BLaER1 (cell line): ENCODE results near the gene GDF15.
A peak's percentile ranks its signal among the peaks of the same experiment; 100 is the strongest.
"Not testable (repeated sequence)": the region's sequence is repeated elsewhere in the genome, so short reads cannot be mapped to it uniquely, and the experiment has no call there.

Source experiments
- H3K27ac ChIP-seq: shearing (Covaris generic); formaldehyde crosslinking; 2 replicates; pipeline ENCODE4 v1.8.1; 2022
- H3K27me3 ChIP-seq: shearing (Covaris generic); formaldehyde crosslinking; 2 replicates; pipeline ENCODE4 v1.8.1; 2022
- H3K36me3 ChIP-seq: shearing (Covaris generic); formaldehyde crosslinking; 2 replicates; pipeline ENCODE4 v1.8.1; 2022
- H3K4me1 ChIP-seq: shearing (Covaris generic); formaldehyde crosslinking; 2 replicates; pipeline ENCODE4 v1.8.1; 2022
- H3K4me2 ChIP-seq: shearing (Covaris generic); formaldehyde crosslinking; 2 replicates; pipeline ENCODE4 v1.8.1; 2022
- H3K4me3 ChIP-seq: shearing (Covaris generic); formaldehyde crosslinking; 2 replicates; pipeline ENCODE4 v1.8.1; 2022
- H3K9ac ChIP-seq: shearing (Covaris generic); formaldehyde crosslinking; 2 replicates; pipeline ENCODE4 v1.8.1; 2022
- H3K9me3 ChIP-seq: shearing (Covaris generic); formaldehyde crosslinking; 2 replicates; pipeline ENCODE4 v1.8.1; 2022
- H4K20me1 ChIP-seq: shearing (Covaris generic); formaldehyde crosslinking; 2 replicates; pipeline ENCODE4 v1.8.1; 2022
- Cebpa-rat ChIP-seq: shearing (Covaris generic); IDR thresholded peaks from 2 replicates; pipeline ENCODE4 v1.8.1; 2022

The GDF15 gene

DNA sequence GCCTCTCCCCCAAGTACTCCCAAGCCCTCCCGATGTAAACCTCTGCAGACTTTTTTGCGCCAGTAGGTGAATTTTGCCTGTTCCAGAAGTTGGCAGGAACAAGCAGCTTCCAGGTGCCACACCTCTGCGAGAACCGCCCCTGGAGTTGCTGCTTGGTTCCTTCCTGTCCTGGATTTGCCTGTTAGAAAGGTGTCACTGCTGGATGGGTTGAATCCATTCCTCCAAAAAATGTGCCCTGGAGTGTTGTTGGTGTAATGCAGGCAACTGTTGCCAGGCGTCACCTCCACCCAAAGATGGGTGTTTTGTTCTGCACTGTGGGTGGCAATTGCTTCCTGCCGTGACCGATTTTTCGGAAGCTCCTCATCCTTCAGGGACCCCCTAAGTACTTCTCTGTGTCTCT is 39.9 kb upstream of the GDF15 start:
- peak overlapping the region; percentile 44 for H3K4me2 ChIP-seq
- H3K36me3 ChIP-seq: peaks cover 6% of the 10 kb centered on the region; the same call in 1 of the 2 replicates
- no peak overlapping the region for H3K9ac ChIP-seq
- H3K27me3 ChIP-seq: no peaks in the 10 kb centered on the region
- peaks cover 21% of the 10 kb centered on the region for H3K4me1 ChIP-seq
- TF ChIP-seq Cebpa-rat: no peak
- H3K4me3 ChIP-seq: no peak overlapping the region
- H4K20me1 ChIP-seq: no peaks in the 10 kb centered on the region
- no peaks in the 10 kb centered on the region for H3K9me3 ChIP-seq
- H3K27ac ChIP-seq: no peak overlapping the region

DNA sequence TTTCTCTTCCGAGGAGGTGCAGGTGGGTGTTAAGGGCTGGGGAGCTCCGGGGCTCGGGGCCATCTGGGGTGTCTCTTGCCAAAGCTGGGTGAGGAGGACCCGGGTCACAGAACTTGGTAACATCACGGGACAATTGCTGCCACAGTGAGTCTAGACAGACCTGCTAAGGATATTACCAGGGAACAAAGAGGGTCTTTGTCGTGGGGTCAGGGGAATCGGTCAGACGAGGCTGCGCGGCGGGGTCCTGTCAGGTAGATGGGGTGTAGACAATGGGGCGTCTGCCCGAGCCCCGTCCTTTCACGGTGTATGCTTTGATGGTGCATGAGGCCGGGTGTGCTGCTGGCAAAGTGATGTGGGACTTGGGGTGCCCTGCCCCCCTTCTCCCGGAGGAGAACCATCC is 37.8 kb upstream of the GDF15 start:
- Histone ChIP-seq H3K4me2 (no peak overlapping the region), H3K36me3 (peaks cover 6% of the 10 kb centered on the region; the same call in 1 of the 2 replicates), H3K27ac (no peak overlapping the region), H3K9me3 (no peaks in the 10 kb centered on the region), H3K4me3 (no peak overlapping the region), H4K20me1 (no peaks in the 10 kb centered on the region), H3K27me3 (no peaks in the 10 kb centered on the region), H3K4me1 (peaks cover 8% of the 10 kb centered on the region), H3K9ac (no peak overlapping the region)
- no peak for TF ChIP-seq Cebpa-rat

DNA sequence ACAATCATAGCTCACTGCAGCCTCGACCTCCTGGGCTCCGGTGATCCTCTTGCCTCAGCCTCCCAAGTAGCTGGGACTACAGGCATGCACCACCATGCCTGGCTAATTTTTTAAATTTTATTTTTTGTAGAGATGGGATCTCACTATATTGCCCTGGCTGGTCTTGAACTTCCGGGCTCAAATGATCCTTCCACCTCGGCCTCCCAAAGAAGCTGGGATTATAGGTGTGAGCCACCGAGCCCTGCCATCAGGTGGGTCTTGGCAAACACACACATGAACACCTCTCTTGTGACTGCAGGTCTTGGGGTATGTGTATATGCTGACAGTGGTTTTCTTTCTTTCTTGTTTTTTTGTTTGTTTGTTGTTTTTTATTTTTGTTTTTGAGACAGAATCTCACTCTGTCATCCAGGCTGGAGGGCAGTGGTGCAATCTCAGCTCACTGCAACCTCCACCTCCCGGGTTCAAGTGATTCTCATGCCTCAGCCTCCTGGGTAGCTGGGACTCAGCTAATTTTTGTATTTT is 37.1 kb upstream of the GDF15 start:
- H3K36me3 ChIP-seq, H4K20me1 ChIP-seq, H3K9ac ChIP-seq, H3K4me2 ChIP-seq, H3K4me3 ChIP-seq, H3K27me3 ChIP-seq, H3K27ac ChIP-seq, H3K9me3 ChIP-seq, H3K4me1 ChIP-seq: not testable (repeated sequence)

DNA sequence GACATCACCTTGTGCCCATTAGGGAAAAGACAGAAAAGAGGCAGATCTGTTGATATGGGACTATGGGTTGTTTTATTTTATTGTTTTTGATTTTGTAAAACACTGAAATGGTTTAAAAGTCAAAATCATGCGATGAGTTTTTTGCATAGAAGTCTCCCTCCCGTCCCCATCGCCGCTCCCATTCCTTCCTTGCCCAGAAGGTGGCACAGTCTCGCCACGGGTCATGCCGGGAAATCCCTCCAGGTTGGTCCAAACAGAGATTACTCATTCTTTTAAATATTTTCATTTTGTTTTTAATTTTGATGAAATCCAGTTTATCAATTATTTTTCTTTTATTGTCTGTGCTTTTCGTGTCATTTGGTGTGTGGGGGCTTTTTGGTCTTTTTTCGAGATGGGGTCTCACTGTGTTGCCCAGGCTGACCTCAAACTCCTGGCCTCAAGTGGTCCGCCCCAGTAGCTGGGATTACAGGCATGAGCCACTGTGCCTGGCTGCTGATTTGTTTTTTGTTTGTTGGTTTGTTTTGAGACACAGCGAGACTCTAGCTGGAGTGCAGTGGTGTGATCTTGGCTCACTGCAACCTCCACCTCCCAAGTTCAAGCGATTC is 36.3 kb upstream of the GDF15 start:
- no peaks in the 10 kb centered on the region for H3K27me3 ChIP-seq
- peaks cover 8% of the 10 kb centered on the region for H3K4me1 ChIP-seq
- H3K9ac ChIP-seq: no peak overlapping the region
- no peak for TF ChIP-seq Cebpa-rat
- H3K36me3 ChIP-seq: peaks cover 6% of the 10 kb centered on the region; the same call in 1 of the 2 replicates
- no peaks in the 10 kb centered on the region for H3K9me3 ChIP-seq
- no peak overlapping the region for H3K4me3 ChIP-seq
- H3K27ac ChIP-seq: no peak overlapping the region
- H3K4me2 ChIP-seq: no peak overlapping the region
- H4K20me1 ChIP-seq: no peaks in the 10 kb centered on the region

DNA sequence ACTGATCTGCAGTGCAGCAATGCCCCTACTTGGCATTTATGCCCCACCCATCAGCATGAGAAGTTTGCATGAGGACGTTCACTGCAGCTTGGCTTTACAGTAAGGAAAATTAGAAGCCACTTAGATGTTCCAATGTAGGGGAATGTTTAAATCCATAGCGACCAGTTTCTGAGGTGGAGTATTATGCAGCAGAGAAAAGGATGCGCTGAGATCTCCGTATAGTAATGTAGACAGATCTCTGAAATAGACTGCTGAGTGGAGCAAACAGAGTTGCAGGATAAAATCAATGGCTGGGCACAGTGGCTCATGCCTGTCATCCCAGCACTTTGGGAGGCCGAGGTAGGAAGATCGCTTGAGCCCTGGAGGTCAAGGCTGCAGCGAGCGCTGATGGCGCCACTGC is 35.5 kb upstream of the GDF15 start:
- H3K4me1 ChIP-seq: peaks cover 8% of the 10 kb centered on the region
- H3K36me3 ChIP-seq: peaks cover 6% of the 10 kb centered on the region; the same call in 1 of the 2 replicates
- H3K27ac ChIP-seq: no peak overlapping the region
- no peak overlapping the region for H3K4me3 ChIP-seq
- no peaks in the 10 kb centered on the region for H3K27me3 ChIP-seq
- no peaks in the 10 kb centered on the region for H4K20me1 ChIP-seq
- no peak overlapping the region for H3K9ac ChIP-seq
- no peak overlapping the region for H3K4me2 ChIP-seq
- no peaks in the 10 kb centered on the region for H3K9me3 ChIP-seq
- no peak for TF ChIP-seq Cebpa-rat

DNA sequence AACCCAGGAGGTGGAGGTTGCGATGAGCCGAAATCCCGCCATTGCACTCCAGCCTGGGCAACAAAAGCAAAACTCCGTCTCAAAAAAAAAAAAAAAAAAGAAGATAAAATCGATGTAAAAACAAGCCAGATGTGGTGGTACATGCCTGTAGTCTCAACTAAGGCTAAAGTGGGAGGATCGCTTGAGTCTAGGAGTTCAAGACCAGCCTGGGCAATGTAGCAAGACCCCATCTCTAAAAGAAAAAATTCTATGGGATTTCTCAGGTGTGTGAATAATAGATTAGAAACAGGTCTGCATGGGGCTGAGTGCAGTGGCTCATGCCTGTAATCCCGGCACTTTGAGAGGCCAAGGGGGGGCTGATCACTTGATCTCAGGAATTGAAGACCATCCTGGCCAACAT is 34.4 kb upstream of the GDF15 start:
- no peaks in the 10 kb centered on the region for H3K9me3 ChIP-seq
- TF ChIP-seq Cebpa-rat: no peak
- H3K27me3 ChIP-seq: no peaks in the 10 kb centered on the region
- no peak overlapping the region for H3K4me3 ChIP-seq
- H3K36me3 ChIP-seq: peaks cover 15% of the 10 kb centered on the region
- no peaks in the 10 kb centered on the region for H3K4me1 ChIP-seq
- H3K27ac ChIP-seq: no peak overlapping the region
- H3K4me2 ChIP-seq: no peak overlapping the region
- H4K20me1 ChIP-seq: no peaks in the 10 kb centered on the region
- no peak overlapping the region for H3K9ac ChIP-seq

DNA sequence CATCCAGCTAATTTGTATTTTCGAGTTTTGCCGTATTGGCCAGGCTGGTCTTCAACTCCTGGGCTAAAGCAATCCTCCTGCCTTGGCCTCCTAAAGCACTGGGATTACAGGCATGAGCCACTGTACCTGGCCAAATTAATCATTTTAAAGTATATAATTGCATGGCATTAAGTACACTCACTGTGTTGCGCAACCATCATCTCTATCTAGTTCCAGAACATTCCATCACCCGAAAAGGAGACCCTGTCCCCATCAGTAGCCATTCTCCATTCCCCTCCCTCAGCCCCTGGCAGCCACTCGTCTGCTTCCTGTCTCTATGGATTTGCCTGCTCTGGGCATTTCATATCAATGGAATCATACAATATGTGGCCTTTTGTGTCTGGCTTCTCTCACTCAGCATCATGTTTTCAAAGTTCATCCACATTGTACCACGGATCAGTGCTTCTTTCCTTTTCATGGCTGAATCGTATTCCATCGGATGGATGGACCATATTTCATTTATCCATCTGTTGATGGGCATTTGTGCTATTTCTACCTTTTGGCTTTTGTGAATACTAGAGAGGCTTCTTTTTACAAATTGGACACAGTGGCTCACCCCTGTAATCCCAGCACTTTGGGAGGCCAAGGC is 32.5 kb upstream of the GDF15 start:
- no peaks in the 10 kb centered on the region for H3K27me3 ChIP-seq
- no peak overlapping the region for H3K9ac ChIP-seq
- no peak overlapping the region for H3K4me3 ChIP-seq
- H3K36me3 ChIP-seq: peaks cover 35% of the 10 kb centered on the region
- no peak overlapping the region for H3K4me2 ChIP-seq
- no peaks in the 10 kb centered on the region for H4K20me1 ChIP-seq
- H3K27ac ChIP-seq: no peak overlapping the region
- peaks cover 9% of the 10 kb centered on the region for H3K9me3 ChIP-seq
- peak; percentile 85 for TF ChIP-seq Cebpa-rat
- H3K4me1 ChIP-seq: no peaks in the 10 kb centered on the region

DNA sequence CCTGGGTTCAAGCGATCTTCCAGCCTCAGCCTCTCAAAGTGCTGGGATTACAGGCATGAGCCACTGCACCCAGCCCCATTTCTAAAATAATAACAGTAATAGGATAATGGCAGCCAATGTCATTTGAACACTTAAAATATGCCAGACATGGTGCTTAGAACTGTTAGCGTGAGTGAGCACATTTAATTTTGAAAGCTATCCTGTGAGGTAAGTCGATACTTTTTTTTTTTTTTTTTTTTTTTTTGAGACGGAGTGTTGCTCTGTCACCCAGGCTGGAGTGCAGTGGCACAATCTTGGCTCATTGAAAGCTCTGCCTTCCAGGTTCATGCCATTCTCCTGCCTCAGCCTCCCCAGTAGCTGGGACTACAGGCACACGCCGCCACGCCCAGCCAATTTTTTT is 31.2 kb upstream of the GDF15 start:
- not testable (repeated sequence) for H3K27me3 ChIP-seq, H4K20me1 ChIP-seq, H3K4me1 ChIP-seq, H3K9ac ChIP-seq, H3K4me2 ChIP-seq, H3K27ac ChIP-seq, H3K4me3 ChIP-seq, H3K9me3 ChIP-seq
- H3K36me3 ChIP-seq: peaks cover 46% of the 10 kb centered on the region

DNA sequence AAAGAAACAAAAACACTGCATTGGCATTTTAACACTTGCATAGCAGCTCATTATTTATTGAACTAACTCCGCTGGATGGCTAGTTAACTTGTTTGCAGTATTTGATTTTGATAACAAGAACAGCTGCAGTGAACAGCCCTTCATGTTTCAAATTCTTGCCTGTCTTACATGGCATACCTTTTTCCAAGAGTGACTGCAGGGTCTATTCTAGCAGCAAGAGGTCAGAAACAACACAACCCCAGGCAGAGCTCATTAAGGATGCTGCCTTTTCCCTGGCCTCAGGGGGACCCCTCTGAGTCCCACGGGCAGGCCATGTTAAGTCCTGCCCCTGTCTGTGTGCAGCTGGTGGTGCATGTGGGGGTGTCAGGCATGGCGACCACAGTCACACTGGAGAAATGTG is 28.9 kb upstream of the GDF15 start:
- Histone ChIP-seq H4K20me1 (no peaks in the 10 kb centered on the region), H3K9me3 (peaks cover 9% of the 10 kb centered on the region), H3K4me3 (no peak overlapping the region), H3K4me1 (no peaks in the 10 kb centered on the region), H3K4me2 (no peak overlapping the region), H3K27me3 (no peaks in the 10 kb centered on the region), H3K27ac (no peak overlapping the region), H3K36me3 (peaks cover 54% of the 10 kb centered on the region), H3K9ac (no peak overlapping the region)
- no peak for TF ChIP-seq Cebpa-rat

DNA sequence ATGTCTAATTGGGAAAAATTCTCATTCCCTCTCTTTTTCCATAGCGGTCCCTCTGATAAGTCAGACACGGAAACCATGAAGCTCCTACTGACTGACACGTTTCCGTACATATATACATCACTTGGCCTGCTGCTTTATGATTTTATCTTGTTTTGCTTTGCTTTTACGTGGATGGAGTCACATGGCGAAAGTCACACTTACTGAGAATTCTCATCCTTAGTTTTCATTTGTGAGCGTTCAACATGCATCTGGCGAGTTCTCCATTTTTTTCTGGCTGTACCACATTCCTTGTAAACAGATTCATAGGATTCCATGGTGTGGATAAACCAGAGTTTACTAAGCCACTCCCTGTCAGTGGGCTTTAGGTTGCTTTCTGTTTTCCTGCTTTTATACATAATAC is 24.3 kb upstream of the GDF15 start:
- no peak overlapping the region for H3K9ac ChIP-seq
- H3K4me1 ChIP-seq: peaks cover 26% of the 10 kb centered on the region
- H3K27ac ChIP-seq: no peak overlapping the region
- H3K27me3 ChIP-seq: no peaks in the 10 kb centered on the region
- no peak overlapping the region for H3K4me3 ChIP-seq
- H4K20me1 ChIP-seq: no peaks in the 10 kb centered on the region
- H3K9me3 ChIP-seq: peaks cover 19% of the 10 kb centered on the region
- no peak overlapping the region for H3K4me2 ChIP-seq
- no peak for TF ChIP-seq Cebpa-rat
- peaks cover 59% of the 10 kb centered on the region for H3K36me3 ChIP-seq
